A204.1 (cell line): ENCODE measurements around the gene CPA3.

Source experiments
- FAIRE-seq: peaks from 2 replicates; lab custom pipeline; 2012; peaks lifted over from hg19 to GRCh38; lab: Jason Lieb, UNC

Gene CPA3

DNA sequence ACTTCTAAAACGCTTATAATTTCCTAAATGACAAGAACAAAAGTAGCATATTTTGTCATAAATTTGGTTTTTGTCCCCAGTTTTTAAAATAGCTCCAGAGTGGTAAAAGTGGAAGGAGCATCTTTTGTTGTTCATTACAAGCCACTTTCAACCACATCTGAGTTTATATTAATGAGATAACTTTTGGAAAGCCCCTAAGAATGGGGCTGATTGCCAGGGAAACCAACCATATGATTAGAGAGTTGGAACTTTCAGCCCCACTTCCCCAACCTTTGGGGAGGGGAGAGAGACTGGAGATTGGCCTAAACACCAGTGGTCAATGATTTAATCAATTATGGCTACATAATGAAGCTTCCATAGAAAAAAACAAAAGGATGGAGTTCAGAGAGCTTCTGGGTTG, 57.4 kb downstream of the CPA3 start:
- FAIRE-seq, result no peak

DNA sequence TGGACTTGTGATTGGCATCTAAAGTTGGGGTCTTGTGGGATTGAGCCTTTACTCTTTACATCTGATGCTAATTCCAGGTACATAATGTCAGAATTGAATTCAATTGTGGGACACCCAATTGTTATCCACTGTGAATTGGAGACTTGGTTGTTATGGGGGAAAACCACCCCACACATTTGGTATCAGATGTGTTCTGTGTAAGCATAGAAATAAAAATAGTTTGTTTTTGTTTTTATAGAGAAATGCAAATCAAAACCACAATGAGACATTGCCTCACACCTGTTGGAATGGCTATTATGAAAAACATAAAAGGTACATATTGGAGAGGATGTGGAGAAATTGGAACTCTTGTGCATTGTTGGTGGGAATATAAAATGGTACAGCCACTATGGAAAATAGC, 58.5 kb downstream of the CPA3 start:
- FAIRE-seq, result no peak

DNA sequence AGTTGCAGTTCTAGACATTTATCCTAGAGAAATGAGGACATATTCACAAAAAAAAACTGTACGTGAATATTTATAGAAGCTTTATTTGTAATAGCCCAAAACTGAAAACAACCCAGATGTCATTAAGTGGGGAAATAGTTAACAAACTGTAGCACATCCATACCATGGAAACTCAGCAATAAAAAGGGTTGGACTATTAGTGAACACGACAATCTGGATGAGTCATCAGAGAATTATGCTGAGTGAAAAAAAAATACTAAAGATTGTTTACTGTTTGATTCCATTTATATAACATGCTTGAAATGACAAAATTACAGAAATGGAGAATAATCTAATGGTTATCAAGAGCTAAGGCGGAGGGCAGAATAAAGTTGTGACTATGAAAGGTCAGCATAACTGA, 59.5 kb downstream of the CPA3 start:
- no peak for FAIRE-seq

DNA sequence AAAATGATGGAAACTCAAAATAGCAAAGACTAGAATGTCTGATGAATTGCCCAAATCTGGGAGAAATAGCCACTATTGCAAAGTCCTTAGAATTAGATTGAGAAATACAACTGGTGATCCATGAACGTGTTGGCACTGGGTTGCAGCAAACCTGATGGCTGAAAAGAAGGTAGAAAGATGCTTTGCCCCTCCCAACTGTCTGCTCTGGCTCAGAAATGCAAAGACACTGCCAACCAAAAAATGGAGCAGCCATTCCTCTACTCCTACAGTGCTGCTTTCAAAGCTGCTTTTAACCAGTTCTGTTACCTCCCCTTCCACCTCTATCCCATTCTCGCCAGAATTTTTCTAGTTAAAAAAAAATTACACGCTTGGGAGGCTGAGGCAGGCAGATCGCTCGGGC, 60.7 kb downstream of the CPA3 start:
- no peak for FAIRE-seq

DNA sequence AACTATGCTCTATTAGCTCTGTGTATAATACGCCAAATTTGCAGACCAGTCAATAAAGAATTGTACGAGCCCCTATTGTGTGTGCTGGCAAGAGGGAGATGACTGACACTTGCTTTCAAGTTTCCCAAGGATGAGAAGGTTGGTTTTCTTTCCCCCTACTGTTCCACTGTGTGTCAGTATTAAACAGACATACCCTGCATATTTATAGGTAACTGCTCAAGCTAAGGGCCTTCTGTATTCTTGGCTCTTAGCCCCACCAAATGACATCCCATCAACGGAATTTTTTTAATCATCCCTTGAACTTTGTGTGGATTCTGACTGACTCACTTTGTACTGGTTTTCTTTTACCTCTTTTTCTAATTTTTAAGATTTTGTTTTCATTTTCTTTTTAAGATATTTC, 65.7 kb downstream of the CPA3 start:
- no peak for FAIRE-seq

DNA sequence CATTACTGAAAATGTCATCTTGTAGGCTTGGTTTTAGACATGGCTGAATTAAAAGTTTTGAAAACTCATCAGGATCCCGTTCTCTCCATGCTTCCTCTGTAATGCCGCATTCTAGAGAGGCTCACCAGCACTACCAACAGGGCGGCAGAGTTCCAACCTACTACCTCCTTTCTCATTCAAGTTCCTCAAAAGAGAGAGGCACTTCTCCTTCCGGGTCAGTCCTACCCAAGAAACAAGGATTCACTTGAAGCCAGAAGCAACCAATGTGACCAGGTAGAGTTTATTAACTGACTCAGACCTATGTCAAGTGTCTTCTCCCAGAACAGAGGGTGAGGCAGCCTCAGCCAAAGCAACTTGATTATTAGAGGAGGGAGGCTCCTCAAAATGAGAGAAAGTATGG, 66.5 kb downstream of the CPA3 start:
- FAIRE-seq, result no peak

DNA sequence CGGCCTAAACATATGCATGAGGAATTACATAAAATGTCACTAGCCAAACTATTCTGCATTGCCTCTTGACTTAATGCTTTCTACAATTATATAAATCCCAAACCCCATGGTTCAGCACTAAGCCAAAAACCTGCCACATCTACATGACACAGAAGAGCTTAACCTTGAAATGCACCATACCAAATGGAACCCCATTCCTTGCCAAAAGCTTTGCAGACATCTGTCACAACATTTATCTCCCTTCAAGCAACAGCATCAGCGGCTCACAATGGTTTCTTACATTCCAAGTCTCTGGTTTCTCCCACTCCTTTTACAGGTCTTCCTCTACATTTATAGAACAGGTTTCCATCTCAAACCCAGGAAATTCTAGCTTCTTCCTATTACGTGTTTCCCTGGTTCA, 67.9 kb downstream of the CPA3 start:
- no peak for FAIRE-seq

DNA sequence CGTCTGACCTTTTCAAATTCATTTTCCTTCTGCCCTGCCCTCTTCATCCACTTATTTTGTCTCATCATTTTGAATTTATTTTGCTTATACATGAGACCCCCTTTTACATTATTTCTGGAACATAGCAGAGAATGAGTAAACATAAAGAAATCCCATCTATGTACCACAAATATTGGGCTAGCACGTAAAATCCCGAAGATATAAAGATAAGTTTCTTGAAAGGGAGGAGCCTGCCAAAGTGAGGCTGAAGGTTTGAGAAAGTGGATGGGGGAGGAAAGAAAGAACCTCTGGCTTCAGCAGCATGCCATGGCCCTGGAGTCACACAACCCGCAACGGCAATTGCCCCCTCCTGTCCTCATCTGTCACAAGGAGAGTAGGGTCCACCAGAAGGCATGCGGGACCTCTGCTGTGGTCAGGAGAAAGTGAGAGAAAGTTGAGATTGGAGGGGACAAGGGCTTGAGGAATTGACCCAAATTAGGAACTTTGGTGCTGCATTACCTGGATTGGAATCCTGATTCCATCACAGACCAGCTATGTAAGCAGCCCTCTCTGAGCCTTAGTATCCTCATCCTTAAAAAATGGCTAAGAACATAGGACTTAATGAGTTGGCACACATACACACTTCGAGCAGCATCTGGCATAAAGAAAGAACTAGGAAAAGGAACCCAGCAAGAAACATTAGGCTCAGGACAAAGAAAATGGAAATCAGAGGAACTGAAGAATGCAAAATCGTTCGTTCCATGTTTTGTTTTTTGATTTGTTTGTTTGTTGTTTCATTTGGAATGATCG, 72.6 kb downstream of the CPA3 start:
- FAIRE-seq, result no peak

DNA sequence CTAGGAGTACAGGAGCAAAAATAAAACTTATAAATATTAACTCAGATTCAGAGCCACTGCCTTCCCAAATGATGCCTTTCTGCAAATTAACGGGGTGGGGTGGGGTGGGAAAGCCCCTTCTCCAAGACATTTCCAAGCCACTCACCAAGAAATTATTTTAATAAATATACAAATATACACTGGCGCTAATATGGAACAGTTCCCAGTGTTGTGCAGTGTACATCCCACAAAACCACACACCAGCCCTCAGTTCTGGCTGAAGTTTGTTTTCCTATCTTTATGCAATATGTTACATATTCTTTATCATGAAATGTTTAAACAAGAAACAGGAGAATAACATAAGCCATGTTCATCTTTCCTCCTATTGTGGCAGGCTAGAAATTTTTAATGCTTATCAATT, 73.2 kb downstream of the CPA3 start:
- no peak for FAIRE-seq

DNA sequence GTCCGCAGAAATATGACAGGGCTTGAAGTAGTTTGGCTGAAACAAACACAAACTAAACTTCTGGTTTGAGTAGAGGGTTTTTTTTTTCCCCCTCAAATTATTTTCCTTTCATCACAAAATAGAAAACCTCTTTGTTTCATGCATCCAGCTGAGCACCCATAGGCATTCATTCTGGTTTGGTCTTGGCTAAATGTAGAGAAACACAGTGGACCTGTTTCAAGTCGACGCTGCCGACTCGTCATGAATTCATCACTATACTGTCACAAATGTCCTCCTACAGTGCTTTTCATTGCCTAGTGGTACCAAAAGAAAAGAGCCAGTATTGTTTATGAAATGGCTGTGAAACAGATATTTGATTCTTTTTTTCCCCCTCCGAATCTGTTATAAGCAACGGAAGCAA, 73.8 kb downstream of the CPA3 start:
- FAIRE-seq, result no peak

DNA sequence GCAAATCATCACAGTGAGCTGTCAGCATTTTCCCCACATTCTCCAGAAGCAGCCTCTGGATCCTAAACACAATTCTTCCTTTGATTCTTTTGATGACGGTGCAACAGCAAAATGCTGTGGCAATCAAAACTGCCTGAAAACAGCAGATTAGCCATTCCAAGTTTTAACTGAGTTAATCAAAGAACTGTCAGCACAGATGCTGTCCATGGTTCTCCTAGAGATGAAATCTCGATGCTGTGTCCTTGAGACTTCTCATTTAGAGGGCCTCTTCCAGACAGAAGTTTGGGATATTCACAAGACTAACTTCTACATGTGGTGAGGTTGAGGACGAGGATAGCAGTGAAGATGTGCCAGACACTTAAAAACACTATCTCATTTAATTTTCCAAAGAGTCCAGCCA, 75.9 kb downstream of the CPA3 start:
- FAIRE-seq, result no peak

DNA sequence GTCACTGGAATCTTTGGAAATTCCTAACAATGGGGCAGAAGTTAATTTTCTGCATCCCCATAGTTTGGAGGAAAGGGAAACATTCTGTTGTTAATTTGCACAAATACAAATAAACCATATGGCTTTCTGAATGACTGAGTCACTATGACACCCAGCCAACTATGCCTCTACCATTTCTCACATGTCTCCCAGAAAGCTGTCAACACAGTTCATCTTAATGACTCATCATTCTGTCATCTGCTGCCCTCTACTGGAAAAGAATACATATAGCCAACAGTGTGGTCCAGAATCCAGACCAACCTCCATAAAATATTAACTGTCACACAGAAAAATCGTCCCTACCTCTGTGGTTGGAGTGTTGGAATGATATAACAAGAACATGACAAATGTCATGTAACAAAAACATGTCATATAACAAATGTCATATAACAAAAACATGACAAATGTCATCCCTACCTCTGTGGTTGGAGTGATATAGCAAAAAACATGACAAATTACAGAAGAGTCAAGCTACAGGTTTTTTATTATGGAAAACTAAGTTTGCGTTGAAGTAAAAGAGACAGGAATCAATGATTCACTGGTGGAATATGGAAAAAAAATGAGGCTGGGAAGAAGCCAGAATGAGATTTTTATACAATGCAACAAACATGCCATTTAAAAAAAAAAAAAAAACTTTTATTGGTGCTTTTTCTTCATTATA, 78.6 kb downstream of the CPA3 start:
- FAIRE-seq, result peak; percentile 95

DNA sequence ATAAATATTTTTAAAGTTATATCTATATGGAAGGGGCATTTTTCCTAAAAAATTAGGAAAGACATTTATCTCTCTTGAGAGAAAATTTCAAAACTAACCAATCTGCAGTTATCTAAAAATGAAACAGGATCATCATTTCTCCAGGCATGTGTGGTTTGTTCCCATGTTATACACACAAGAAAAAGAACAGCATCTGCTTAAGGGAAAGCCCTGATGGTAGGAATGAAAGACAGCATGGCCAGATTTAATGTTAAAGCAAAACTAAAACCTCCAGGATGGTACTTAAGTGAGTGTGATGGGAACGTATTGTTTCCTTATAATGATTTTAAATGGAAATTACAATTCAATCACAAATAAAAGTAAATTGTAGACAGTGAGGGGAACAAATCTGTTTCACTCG, 80.0 kb downstream of the CPA3 start:
- no peak for FAIRE-seq
